ENCODE data around the gene RPL23.

Gene RPL23

GRCh38 chr17:38848939-38849605 lies 4.4 kb downstream of the RPL23 start:
- TF ChIP-seq CTCF (IDR thresholded peaks at IDR 0.05; ENCODE audit: low read length, missing control alignments): no peak
- H3K4me3 ChIP-seq (replicated peaks; ENCODE audit: low read depth, low read length): no peak overlapping the region
- DNase-seq (ENCODE audit: low read depth): no peak

- DNase-seq (ENCODE audit: low read depth): no peak
- H3K4me3 ChIP-seq (replicated peaks; ENCODE audit: low read depth, low read length): no peak overlapping the region
- TF ChIP-seq CTCF (IDR thresholded peaks at IDR 0.05; ENCODE audit: low read length, missing control alignments): no peak
These were observed 5.0 kb downstream of the RPL23 start for GRCh38 chr17:38848557-38848891.

GRCh38 chr17:38844261-38844757 lies 9.2 kb downstream of the RPL23 start:
- H3K4me3 ChIP-seq (replicated peaks; ENCODE audit: low read depth, low read length): no peak overlapping the region
- TF ChIP-seq CTCF (IDR thresholded peaks at IDR 0.05; ENCODE audit: low read length, missing control alignments): no peak
- DNase-seq (ENCODE audit: low read depth): no peak

- no peak for DNase-seq (ENCODE audit: low read depth)
- no peak for TF ChIP-seq CTCF (IDR thresholded peaks at IDR 0.05; ENCODE audit: low read length, missing control alignments)
- H3K4me3 ChIP-seq (replicated peaks; ENCODE audit: low read depth, low read length): peak overlapping the region; percentile 99
These were observed 27.7 kb downstream of the RPL23 start for GRCh38 chr17:38825762-38826247.

GRCh38 chr17:38824899-38825761 lies 28.4 kb downstream of the RPL23 start, which contains the start of gene CWC25:
Gene CWC25, minus strand, starts transcription at chr17:38825321. Its CDS starts 138 bp downstream, at chr17:38825183.
- TF ChIP-seq CTCF (IDR thresholded peaks at IDR 0.05; ENCODE audit: low read length, missing control alignments): no peak
- DNase-seq (ENCODE audit: low read depth): peak; percentile 98
- H3K4me3 ChIP-seq (replicated peaks; ENCODE audit: low read depth, low read length): peak within 1 kb of the TSS; percentile 99

GRCh38 chr17:38815576-38816193 lies 37.8 kb downstream of the RPL23 start:
- TF ChIP-seq CTCF (IDR thresholded peaks at IDR 0.05; ENCODE audit: low read length, missing control alignments): peak; percentile 33
- H3K4me3 ChIP-seq (replicated peaks; ENCODE audit: low read depth, low read length): no peak overlapping the region
- peak; percentile 56 for DNase-seq (ENCODE audit: low read depth)

Measured in fibroblast of pulmonary artery (primary cell).